WTC11 (cell line): ENCODE results near the gene ERVV-1. TPM values are rescaled to one million over a fixed set of nuclear protein-coding genes. Genes with fewer than 3 reads are reported as not detected.

Experiments used
- ATAC-seq: fragments of 200-7000 bp; cut with Tn5 transposase; 2 replicates; pipeline ENCODE4 v1.10.0; 2021; ENCODE audit warnings: mild to moderate bottlenecking, moderate library complexity
- CTCF ChIA-PET: fragments of 300-600 bp; sonication (Branson Sonifier 250); formaldehyde crosslinking; loops from one replicate; lab custom pipeline; 2021; ENCODE audit warnings: antibody characterized with exemption; lab: Charles Lee
- POLR2A ChIA-PET: fragments of 350-600 bp; sonication (Branson Sonifier 250); formaldehyde crosslinking; loops from one replicate; lab custom pipeline; 2021; ENCODE audit warnings: antibody characterized with exemption; lab: Charles Lee
- DNase-seq: peaks from one replicate; pipeline ENCODE4 v3.0.0; 2021; ENCODE audit warnings: low spot score
- H3K27ac Mint-ChIP-seq: 2 replicates; pipeline ENCODE4 v1.8.0; 2021; ENCODE audit warnings: mixed read lengths
- H3K27me3 Mint-ChIP-seq: 2 replicates; pipeline ENCODE4 v1.8.0; 2021; ENCODE audit warnings: low read depth, mild to moderate bottlenecking, moderate library complexity, mixed read lengths
- H3K36me3 Mint-ChIP-seq: 2 replicates; pipeline ENCODE4 v1.8.0; 2021; ENCODE audit warnings: mixed read lengths
- H3K4me1 Mint-ChIP-seq: 2 replicates; pipeline ENCODE4 v1.8.0; 2022; ENCODE audit warnings: mixed read lengths
- H3K4me3 Mint-ChIP-seq: 2 replicates; pipeline ENCODE4 v1.8.0; 2021; ENCODE audit warnings: mild to moderate bottlenecking, moderate library complexity, mixed read lengths
- H3K9me3 Mint-ChIP-seq: 2 replicates; pipeline ENCODE4 v1.8.0; 2021; ENCODE audit warnings: mixed read lengths
- ATF1 ChIP-seq: sonication (generic); formaldehyde crosslinking; IDR thresholded peaks from 2 replicates; pipeline ENCODE4 v1.8.1; 2023; ENCODE audit warnings: mild to moderate bottlenecking, moderate library complexity, missing genetic modification reagents
- CREM ChIP-seq: sonication (generic); formaldehyde crosslinking; IDR thresholded peaks from 2 replicates; pipeline ENCODE4 v1.8.1; 2022; ENCODE audit warnings: mild to moderate bottlenecking, missing genetic modification reagents, moderate library complexity
- E2F1 ChIP-seq: sonication (generic); formaldehyde crosslinking; IDR thresholded peaks from 2 replicates; pipeline ENCODE4 v1.8.0; 2022; ENCODE audit warnings: mild to moderate bottlenecking, missing genetic modification reagents
- EMX1 ChIP-seq: fragments of 250-450 bp; sonication (Bioruptor Pico); IDR thresholded peaks from 2 replicates; pipeline ENCODE4 v1.8.0; 2021; ENCODE audit warnings: mild to moderate bottlenecking
- ESRRA ChIP-seq: sonication (generic); formaldehyde crosslinking; IDR thresholded peaks from 2 replicates; pipeline ENCODE4 v1.8.1; 2022; ENCODE audit warnings: mild to moderate bottlenecking, missing genetic modification reagents, borderline replicate concordance
- FOXK1 ChIP-seq: sonication (generic); formaldehyde crosslinking; IDR thresholded peaks from 2 replicates; pipeline ENCODE4 v1.8.0; 2022; ENCODE audit warnings: mild to moderate bottlenecking, moderate library complexity, missing genetic modification reagents
- GABPB1 ChIP-seq: sonication (generic); formaldehyde crosslinking; IDR thresholded peaks from 2 replicates; pipeline ENCODE4 v1.8.1; 2023; ENCODE audit warnings: mild to moderate bottlenecking, missing genetic modification reagents
- GRHL2 ChIP-seq: fragments of 250-450 bp; sonication (Bioruptor Pico); IDR thresholded peaks from 2 replicates; pipeline ENCODE4 v1.8.0; 2022; ENCODE audit warnings: mild to moderate bottlenecking, moderate library complexity; ENCODE audit not compliant: insufficient replicate concordance, severe bottlenecking
- IRF2 ChIP-seq: sonication (generic); formaldehyde crosslinking; IDR thresholded peaks from 2 replicates; pipeline ENCODE4 v1.8.0; 2022; ENCODE audit warnings: low read depth, missing genetic modification reagents, borderline replicate concordance
- JAZF1 ChIP-seq: fragments of 250-450 bp; sonication (Bioruptor Pico); IDR thresholded peaks from 2 replicates; pipeline ENCODE4 v1.9.0; 2021; ENCODE audit warnings: moderate library complexity, mild to moderate bottlenecking, inconsistent platforms
- JUN ChIP-seq: sonication (generic); formaldehyde crosslinking; IDR thresholded peaks from 2 replicates; pipeline ENCODE4 v1.8.0; 2023; ENCODE audit warnings: mild to moderate bottlenecking, missing genetic modification reagents
- NFYB ChIP-seq: sonication (generic); formaldehyde crosslinking; conservative IDR thresholded peaks from 2 replicates; pipeline ENCODE4 v1.8.0; 2022; ENCODE audit warnings: low read depth, missing genetic modification reagents
- NR1H2 ChIP-seq: sonication (generic); formaldehyde crosslinking; IDR thresholded peaks from 2 replicates; pipeline ENCODE4 v1.9.0; 2021; ENCODE audit warnings: mild to moderate bottlenecking, moderate library complexity, missing genetic modification reagents
- RORB ChIP-seq: fragments of 250-450 bp; sonication (Bioruptor Pico); IDR thresholded peaks from 2 replicates; pipeline ENCODE4 v1.9.0; 2021; ENCODE audit warnings: mild to moderate bottlenecking
- SP1 ChIP-seq: sonication (generic); formaldehyde crosslinking; conservative IDR thresholded peaks from 2 replicates; pipeline ENCODE4 v1.8.1; 2022; ENCODE audit warnings: missing genetic modification reagents
- TEAD4 ChIP-seq: sonication (generic); formaldehyde crosslinking; IDR thresholded peaks from 2 replicates; pipeline ENCODE4 v1.8.0; 2022; ENCODE audit warnings: mild to moderate bottlenecking, missing genetic modification reagents
- TP53 ChIP-seq: sonication (generic); formaldehyde crosslinking; IDR thresholded peaks from 2 replicates; pipeline ENCODE4 v1.8.1; 2023; ENCODE audit warnings: mild to moderate bottlenecking, missing genetic modification reagents
- ZBTB21 ChIP-seq: sonication (generic); formaldehyde crosslinking; IDR thresholded peaks from 2 replicates; pipeline ENCODE4 v1.8.1; 2023; ENCODE audit warnings: mild to moderate bottlenecking, missing genetic modification reagents, borderline replicate concordance
- ZBTB43 ChIP-seq: sonication (generic); formaldehyde crosslinking; IDR thresholded peaks from 2 replicates; pipeline ENCODE4 v1.8.1; 2023; ENCODE audit warnings: mild to moderate bottlenecking, missing genetic modification reagents
- ZNF121 ChIP-seq: sonication (generic); formaldehyde crosslinking; IDR thresholded peaks from 2 replicates; pipeline ENCODE4 v1.8.0; 2023; ENCODE audit warnings: missing genetic modification reagents
- ZNF138 ChIP-seq: sonication (generic); formaldehyde crosslinking; conservative IDR thresholded peaks from 2 replicates; pipeline ENCODE4 v1.8.1; 2022; ENCODE audit warnings: mild to moderate bottlenecking, moderate library complexity, missing genetic modification reagents
- ZNF232 ChIP-seq: sonication (generic); formaldehyde crosslinking; IDR thresholded peaks from 2 replicates; pipeline ENCODE4 v1.8.0; 2022; ENCODE audit warnings: mild to moderate bottlenecking, missing genetic modification reagents
- ZNF396 ChIP-seq: fragments of 250-450 bp; sonication (Bioruptor Pico); IDR thresholded peaks from 2 replicates; pipeline ENCODE4 v1.8.0; 2021; ENCODE audit warnings: mild to moderate bottlenecking, moderate library complexity, borderline replicate concordance
- total RNA-seq: library from RNA; stranded (reverse); gene quantifications from 3 replicates; pipeline ENCODE4 v1.2.3, GENCODE V29; 2021

The ERVV-1 gene
- total RNA-seq, 1 experiment from 2014 or later: not detected

GRCh38 chr19:53034054-53034453 is 20.3 kb downstream of the ERVV-1 start (continued):
- TF ChIP-seq TEAD4 (CRISPR knock-in tag) (no peak), NFYB (CRISPR knock-in tag) (no peak)
- TF ChIP-seq, all 79 proteins: peak for 0

GRCh38 chr19:53034948-53035675 is 21.4 kb downstream of the ERVV-1 start:
- Mint-ChIP-seq H3K27me3 (peaks cover 23% of the 10 kb centered on the region), H3K4me1 (peaks cover 10% of the 10 kb centered on the region), H3K4me3 (no peak overlapping the region), H3K9me3 (no peaks in the 10 kb centered on the region), H3K36me3 (no peaks in the 10 kb centered on the region), H3K27ac (no peak overlapping the region)
- DNase-seq: no peak
- no peak for ATAC-seq
- TF ChIP-seq E2F1 (CRISPR knock-in tag) (no peak), CREM (CRISPR knock-in tag) (no peak), ESRRA (CRISPR knock-in tag) (no peak), ATF1 (CRISPR knock-in tag) (no peak), RORB (CRISPR knock-in tag) (no peak), EMX1 (CRISPR knock-in tag) (no peak), GRHL2 (CRISPR knock-in tag) (no peak), ZNF396 (CRISPR knock-in tag) (no peak), NFYB (CRISPR knock-in tag) (no peak), GABPB1 (CRISPR knock-in tag) (no peak), ZNF138 (CRISPR knock-in tag) (no peak), JAZF1 (CRISPR knock-in tag) (no peak), ZNF232 (CRISPR knock-in tag) (no peak)
- CTCF ChIA-PET: no interaction called here
- POLR2A ChIA-PET: no interaction called here

- Mint-ChIP-seq H3K27me3 (peaks cover 35% of the 10 kb centered on the region), H3K4me1 (peaks cover 10% of the 10 kb centered on the region), H3K27ac (peak overlapping the region; percentile 15; the same call in 1 of the 2 replicates), H3K36me3 (no peaks in the 10 kb centered on the region), H3K9me3 (no peaks in the 10 kb centered on the region), H3K4me3 (peak overlapping the region; percentile 83)
- POLR2A ChIA-PET: interaction anchor here (0.6 to 0.8 kb wide), 2 partner anchors 11 to 241 kb away, joined by 3 to 6 read pairs; no protein-coding TSS in a partner anchor
- DNase-seq (peak; percentile 76), ATAC-seq (peak; percentile 89)
- TF ChIP-seq ZNF396 (CRISPR knock-in tag) (no peak), JUN (CRISPR knock-in tag) (no peak), NR1H2 (CRISPR knock-in tag) (no peak), FOXK1 (CRISPR knock-in tag) (no peak), TP53 (no peak), ZBTB21 (CRISPR knock-in tag) (no peak), ZBTB43 (no peak), ZNF121 (CRISPR knock-in tag) (peak; percentile 84), IRF2 (CRISPR knock-in tag) (no peak), SP1 (CRISPR knock-in tag) (peak; percentile 77)
- CTCF ChIA-PET: interaction anchor here (0.6 kb wide), 1 partner anchor 54 kb away, joined by 3 read pairs; no protein-coding TSS in a partner anchor
Measured at GRCh38 chr19:53037101-53038097, 23.7 kb downstream of the ERVV-1 start.
